ENCODE measurements around the gene PEF1.

- TF ChIP-seq CTCF (IDR thresholded peaks at IDR 0.05) (no peak), EZH2 (IDR thresholded peaks at IDR 0.05; ENCODE audit: borderline replicate concordance, insufficient read depth, low read depth, low read length, poor library complexity, severe bottlenecking) (no peak)
These were observed 5.7 kb upstream of the PEF1 start for GRCh38 chr1:31650161-31651088.
